AG10803 (cell line): ENCODE results near the gene SRD5A1.

Experiments used
- DNase-seq: peaks from one replicate; pipeline ENCODE4 v3.0.0; 2010; ENCODE audit warnings: low read depth
- H3K4me3 ChIP-seq: 2 replicates; pipeline ENCODE4 v1.5.1; 2011; ENCODE audit warnings: mild to moderate bottlenecking, low read length, control low read depth
- CTCF ChIP-seq: conservative IDR thresholded peaks from 2 replicates; pipeline ENCODE4 v1.5.1; 2011; ENCODE audit warnings: mild to moderate bottlenecking, low read length, control low read depth, inconsistent platforms

Gene SRD5A1

GRCh38 chr5:6604341-6604740 lies 28.9 kb upstream of the SRD5A1 start:
- H3K4me3 ChIP-seq, result no peak overlapping the region
- TF ChIP-seq CTCF, result no peak
- no peak for DNase-seq

- DNase-seq, result no peak
- no peak for TF ChIP-seq CTCF
- H3K4me3 ChIP-seq, result no peak overlapping the region
These were observed 28.3 kb upstream of the SRD5A1 start for GRCh38 chr5:6604946-6605345.

DNA sequence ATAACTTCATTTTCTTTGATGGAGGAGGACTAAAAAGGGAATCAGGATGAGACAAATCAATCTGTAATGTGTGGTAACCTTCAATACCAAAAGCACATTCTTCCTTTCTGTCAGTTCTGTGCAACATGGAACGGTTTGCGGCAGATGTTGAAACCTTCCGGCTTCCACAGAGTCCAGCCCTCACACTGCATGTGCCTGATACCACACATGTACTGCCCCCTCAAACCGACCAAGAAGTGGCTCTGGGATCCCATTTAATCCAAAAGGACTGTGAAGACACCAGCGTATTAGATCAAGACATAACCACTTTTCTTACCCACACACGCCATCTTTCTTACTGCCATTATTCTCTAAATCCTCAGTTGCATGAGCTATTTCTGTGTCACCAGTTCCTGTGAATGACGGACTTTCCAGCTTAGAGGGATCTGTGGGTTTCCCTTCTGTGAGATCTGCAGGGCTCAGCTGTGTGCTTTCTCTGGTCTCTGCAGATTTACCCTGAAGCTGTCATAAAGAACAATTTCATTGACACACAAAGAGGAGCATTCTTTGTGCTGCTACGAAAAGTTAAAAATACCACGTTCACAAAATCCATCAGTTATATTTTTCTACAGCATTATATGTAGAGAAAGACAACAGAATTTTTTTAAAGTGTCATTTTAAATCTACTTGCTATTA lies 26.2 kb upstream of the SRD5A1 start:
- H3K4me3 ChIP-seq, result no peak overlapping the region
- TF ChIP-seq CTCF, result no peak
- DNase-seq, result no peak

GRCh38 chr5:6607559-6607936 lies 25.7 kb upstream of the SRD5A1 start:
- DNase-seq, result no peak
- TF ChIP-seq CTCF, result no peak

DNA sequence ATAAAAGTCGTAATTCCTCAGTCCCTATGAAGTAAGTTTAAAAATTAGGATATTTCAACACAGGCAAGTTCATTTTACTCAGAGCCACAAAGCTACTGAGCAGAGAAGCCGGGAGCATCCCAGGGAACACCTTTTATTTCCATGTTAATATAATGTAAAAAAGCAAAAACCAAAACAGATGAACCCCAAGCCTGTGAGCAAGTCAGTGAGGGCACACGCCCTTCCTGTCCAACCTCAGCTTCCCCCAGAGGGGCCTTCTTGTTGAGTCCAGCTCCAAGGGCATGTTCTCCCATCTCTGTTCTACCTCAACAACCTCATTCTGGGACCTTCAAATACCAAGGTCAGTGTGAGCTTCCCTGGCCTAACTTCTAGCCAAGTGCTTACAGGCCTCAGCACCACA lies 25.2 kb upstream of the SRD5A1 start:
- no peak for TF ChIP-seq CTCF

More at GRCh38 chr5:6607559-6607936, 25.7 kb upstream of the SRD5A1 start:
- no peak overlapping the region for H3K4me3 ChIP-seq

GRCh38 chr5:6611334-6612256 lies 21.6 kb upstream of the SRD5A1 start:
- no peak overlapping the region for H3K4me3 ChIP-seq
- DNase-seq, result no peak
- no peak for TF ChIP-seq CTCF

More for the DNA sequence above, 25.2 kb upstream of the SRD5A1 start:
- DNase-seq, result no peak
- H3K4me3 ChIP-seq, result no peak overlapping the region
